Measurements from ENCODE around the gene ZNF526.

The ZNF526 gene

DNA sequence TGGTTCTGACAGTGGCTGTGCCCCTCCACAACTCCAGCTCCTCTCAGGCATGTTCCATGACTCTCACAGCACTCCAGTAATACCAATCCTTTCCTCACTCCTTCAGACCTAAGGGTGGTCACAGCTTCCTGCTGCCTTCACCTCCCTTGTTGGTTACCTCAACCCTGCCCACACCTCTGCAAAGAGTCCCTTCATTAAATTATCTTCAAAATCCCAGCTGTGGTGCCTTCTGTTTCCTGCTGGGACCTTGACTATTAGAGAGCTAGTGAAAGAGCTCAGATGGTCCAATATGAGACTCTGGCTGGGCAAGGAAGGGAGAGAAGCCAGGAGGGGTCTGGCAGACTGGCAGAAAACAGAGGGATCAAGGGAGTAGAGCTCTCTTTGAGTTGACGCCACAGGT, 28.8 kb upstream of the ZNF526 start:
- no peak overlapping the region for H4K8ac ChIP-seq (ENCODE audit: low read length)
- no peak overlapping the region for H2BK120ac ChIP-seq (ENCODE audit: low read depth, low read length)
- no peak overlapping the region for H4K91ac ChIP-seq (ENCODE audit: low read length)
- H3K4me1 ChIP-seq (ENCODE audit: control insufficient read depth, insufficient read depth, low read depth, low read length): no peaks in the 10 kb centered on the region
- no peak for DNase-seq
- H2AK5ac ChIP-seq (ENCODE audit: low read length, severe bottlenecking): no peak overlapping the region
- no peak overlapping the region for H3K18ac ChIP-seq (ENCODE audit: low read depth in 1 of 2, low read length in 2 of 2)
- 100% methylated on average over 1 of the region's 1 CpG for WGBS
- H3K9me3 ChIP-seq (ENCODE audit: control insufficient read depth, low read length): peaks cover 7% of the 10 kb centered on the region
- H3K14ac ChIP-seq (ENCODE audit: low read length in 2 of 2): no peak overlapping the region
- no peak overlapping the region for H3K4me2 ChIP-seq (ENCODE audit: low read length, poor library complexity, severe bottlenecking)
- no peak overlapping the region for H3K27ac ChIP-seq (ENCODE audit: low read length, poor library complexity, severe bottlenecking)
- H3K36me3 ChIP-seq (ENCODE audit: control insufficient read depth in 1 of 2, insufficient read depth in 2 of 2, low read depth in 1 of 2, low read length in 2 of 2): peaks cover 3 to 5% of the 10 kb centered on the region in 2 experiments
- H2AFZ ChIP-seq (ENCODE audit: low read depth, low read length): no peak overlapping the region
- no peak overlapping the region for H3K4me3 ChIP-seq (ENCODE audit: insufficient read depth in 1 of 2, low read depth in 1 of 2, low read length in 2 of 2)
- H2BK12ac ChIP-seq (ENCODE audit: low read length in 2 of 2): no peak overlapping the region
- no peak overlapping the region for H3K23ac ChIP-seq (ENCODE audit: low read length in 2 of 2)
- H3K9ac ChIP-seq (ENCODE audit: low read length): no peak overlapping the region
- no peak overlapping the region for H2BK5ac ChIP-seq (ENCODE audit: low read depth, low read length, poor library complexity, severe bottlenecking)
- no peaks in the 10 kb centered on the region for H3K27me3 ChIP-seq (ENCODE audit: control insufficient read depth in 1 of 2, insufficient read depth in 1 of 2, low read length in 2 of 2)
- H3K79me1 ChIP-seq (replicated peaks; ENCODE audit: low read length, poor library complexity, severe bottlenecking): no peaks in the 10 kb centered on the region
- H3K4ac ChIP-seq (ENCODE audit: low read depth in 1 of 2, low read length in 2 of 2): no peak overlapping the region
- H2BK15ac ChIP-seq (ENCODE audit: low read depth, poor library complexity, severe bottlenecking): no peak overlapping the region

- Histone ChIP-seq H4K8ac (ENCODE audit: low read length) (no peak overlapping the region), H3K4me1 (ENCODE audit: control insufficient read depth, insufficient read depth, low read depth, low read length) (no peaks in the 10 kb centered on the region), H3K27ac (ENCODE audit: low read length, poor library complexity, severe bottlenecking) (no peak overlapping the region), H2BK12ac (ENCODE audit: low read length in 2 of 2) (no peak overlapping the region), H3K9ac (ENCODE audit: low read length) (no peak overlapping the region), H3K79me1 (replicated peaks; ENCODE audit: low read length, poor library complexity, severe bottlenecking) (peaks cover 2% of the 10 kb centered on the region), H3K4me2 (ENCODE audit: low read length, poor library complexity, severe bottlenecking) (no peak overlapping the region), H3K36me3 (ENCODE audit: control insufficient read depth in 1 of 2, insufficient read depth in 2 of 2, low read depth in 1 of 2, low read length in 2 of 2) (peaks cover 6 to 10% of the 10 kb centered on the region in 2 experiments), H3K23ac (ENCODE audit: low read length in 2 of 2) (no peak overlapping the region), H2BK5ac (ENCODE audit: low read depth, low read length, poor library complexity, severe bottlenecking) (no peak overlapping the region), H2BK120ac (ENCODE audit: low read depth, low read length) (no peak overlapping the region), H3K14ac (ENCODE audit: low read length in 2 of 2) (no peak overlapping the region), H3K27me3 (ENCODE audit: control insufficient read depth in 1 of 2, insufficient read depth in 1 of 2, low read length in 2 of 2) (no peaks in the 10 kb centered on the region), H2AK5ac (ENCODE audit: low read length, severe bottlenecking) (no peak overlapping the region), H4K91ac (ENCODE audit: low read length) (no peak overlapping the region), H2AFZ (ENCODE audit: low read depth, low read length) (no peak overlapping the region), H3K4ac (ENCODE audit: low read depth in 1 of 2, low read length in 2 of 2) (no peak overlapping the region), H3K18ac (ENCODE audit: low read depth in 1 of 2, low read length in 2 of 2) (no peak overlapping the region), H3K9me3 (ENCODE audit: control insufficient read depth, low read length) (peaks cover 7% of the 10 kb centered on the region), H2BK15ac (ENCODE audit: low read depth, poor library complexity, severe bottlenecking) (no peak overlapping the region), H3K4me3 (ENCODE audit: insufficient read depth in 1 of 2, low read depth in 1 of 2, low read length in 2 of 2) (no peak overlapping the region)
- peak; percentile 63 for DNase-seq
- 46% methylated on average over 3 of the region's 3 CpGs for WGBS
Observed at GRCh38 chr19:42191855-42192254, 28.3 kb upstream of the ZNF526 start.

DNA sequence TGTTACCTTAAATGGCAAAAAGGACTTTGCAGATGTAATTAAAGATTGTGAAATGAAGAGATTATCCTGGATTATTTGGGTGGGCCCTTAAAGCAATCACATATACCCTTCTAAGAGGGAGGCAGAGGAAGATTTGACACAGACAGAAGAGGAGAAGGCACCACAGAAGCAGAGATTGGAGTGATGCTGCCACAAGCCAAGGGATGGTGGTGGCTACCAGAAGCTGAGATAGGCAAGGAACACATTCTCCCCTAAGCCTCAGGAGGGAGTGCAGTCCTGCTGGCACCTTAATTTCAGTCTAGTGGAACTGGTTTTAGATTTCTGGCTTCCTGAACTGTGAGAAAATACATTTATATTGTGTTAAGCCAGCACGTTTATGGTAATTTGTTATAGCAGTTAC, 26.8 kb upstream of the ZNF526 start:
- Histone ChIP-seq H3K18ac (ENCODE audit: low read depth in 1 of 2, low read length in 2 of 2) (no peak overlapping the region), H3K9ac (ENCODE audit: low read length) (no peak overlapping the region), H3K27me3 (ENCODE audit: control insufficient read depth in 1 of 2, insufficient read depth in 1 of 2, low read length in 2 of 2) (no peaks in the 10 kb centered on the region), H3K23ac (ENCODE audit: low read length in 2 of 2) (no peak overlapping the region), H2BK5ac (ENCODE audit: low read depth, low read length, poor library complexity, severe bottlenecking) (no peak overlapping the region), H3K4me3 (ENCODE audit: insufficient read depth in 1 of 2, low read depth in 1 of 2, low read length in 2 of 2) (no peak overlapping the region), H3K79me1 (replicated peaks; ENCODE audit: low read length, poor library complexity, severe bottlenecking) (peaks cover 2% of the 10 kb centered on the region), H4K91ac (ENCODE audit: low read length) (no peak overlapping the region), H3K9me3 (ENCODE audit: control insufficient read depth, low read length) (peaks cover 7% of the 10 kb centered on the region), H3K14ac (ENCODE audit: low read length in 2 of 2) (no peak overlapping the region), H2AFZ (ENCODE audit: low read depth, low read length) (no peak overlapping the region), H3K36me3 (ENCODE audit: control insufficient read depth in 1 of 2, insufficient read depth in 2 of 2, low read depth in 1 of 2, low read length in 2 of 2) (peaks cover 18% of the 10 kb centered on the region in 2 experiments), H3K4me2 (ENCODE audit: low read length, poor library complexity, severe bottlenecking) (no peak overlapping the region), H2BK120ac (ENCODE audit: low read depth, low read length) (no peak overlapping the region), H3K4ac (ENCODE audit: low read depth in 1 of 2, low read length in 2 of 2) (no peak overlapping the region), H3K4me1 (ENCODE audit: control insufficient read depth, insufficient read depth, low read depth, low read length) (peaks cover 5% of the 10 kb centered on the region), H2BK12ac (ENCODE audit: low read length in 2 of 2) (no peak overlapping the region), H3K27ac (ENCODE audit: low read length, poor library complexity, severe bottlenecking) (no peak overlapping the region), H2AK5ac (ENCODE audit: low read length, severe bottlenecking) (no peak overlapping the region), H2BK15ac (ENCODE audit: low read depth, poor library complexity, severe bottlenecking) (no peak overlapping the region), H4K8ac (ENCODE audit: low read length) (no peak overlapping the region)
- no peak for DNase-seq
- WGBS: 89% methylated on average over 1 of the region's 1 CpG

DNA sequence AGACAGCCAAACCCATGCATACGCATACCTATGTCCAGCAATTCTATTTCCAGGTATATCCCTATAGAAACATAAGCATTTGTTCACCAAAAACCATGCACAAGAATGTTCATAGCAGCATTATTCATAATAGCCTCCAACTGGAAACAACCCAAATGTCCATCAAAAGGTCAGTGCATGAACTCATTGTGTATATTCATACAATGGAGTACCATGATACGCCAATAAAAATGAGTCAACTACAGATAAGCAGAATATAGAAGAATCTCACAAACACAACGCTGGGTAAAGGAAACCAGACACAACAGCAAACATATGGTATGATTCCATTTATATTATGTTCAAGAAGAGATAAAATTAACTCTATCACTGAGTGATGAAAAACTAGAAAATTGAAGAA, 26.4 kb upstream of the ZNF526 start:
- Histone ChIP-seq H3K36me3 (ENCODE audit: control insufficient read depth in 1 of 2, insufficient read depth in 2 of 2, low read depth in 1 of 2, low read length in 2 of 2) (peaks cover 21 to 22% of the 10 kb centered on the region in 2 experiments), H3K18ac (ENCODE audit: low read depth in 1 of 2, low read length in 2 of 2) (no peak overlapping the region), H2AFZ (ENCODE audit: low read depth, low read length) (no peak overlapping the region), H3K4me3 (ENCODE audit: insufficient read depth in 1 of 2, low read depth in 1 of 2, low read length in 2 of 2) (no peak overlapping the region), H2BK15ac (ENCODE audit: low read depth, poor library complexity, severe bottlenecking) (no peak overlapping the region), H3K14ac (ENCODE audit: low read length in 2 of 2) (no peak overlapping the region), H3K79me1 (replicated peaks; ENCODE audit: low read length, poor library complexity, severe bottlenecking) (peaks cover 3% of the 10 kb centered on the region), H2BK5ac (ENCODE audit: low read depth, low read length, poor library complexity, severe bottlenecking) (no peak overlapping the region), H2BK120ac (ENCODE audit: low read depth, low read length) (no peak overlapping the region), H2AK5ac (ENCODE audit: low read length, severe bottlenecking) (no peak overlapping the region), H3K4ac (ENCODE audit: low read depth in 1 of 2, low read length in 2 of 2) (no peak overlapping the region), H4K91ac (ENCODE audit: low read length) (no peak overlapping the region), H4K8ac (ENCODE audit: low read length) (no peak overlapping the region), H3K27ac (ENCODE audit: low read length, poor library complexity, severe bottlenecking) (no peak overlapping the region), H3K23ac (ENCODE audit: low read length in 2 of 2) (no peak overlapping the region), H3K4me2 (ENCODE audit: low read length, poor library complexity, severe bottlenecking) (no peak overlapping the region), H2BK12ac (ENCODE audit: low read length in 2 of 2) (no peak overlapping the region), H3K9ac (ENCODE audit: low read length) (no peak overlapping the region), H3K27me3 (ENCODE audit: control insufficient read depth in 1 of 2, insufficient read depth in 1 of 2, low read length in 2 of 2) (no peaks in the 10 kb centered on the region), H3K9me3 (ENCODE audit: control insufficient read depth, low read length) (peaks cover 7% of the 10 kb centered on the region), H3K4me1 (ENCODE audit: control insufficient read depth, insufficient read depth, low read depth, low read length) (peaks cover 5% of the 10 kb centered on the region)
- 89% methylated on average over 2 of the region's 3 CpGs for WGBS
- no peak for DNase-seq
